ENCODE data around the gene PER3.

DNA sequence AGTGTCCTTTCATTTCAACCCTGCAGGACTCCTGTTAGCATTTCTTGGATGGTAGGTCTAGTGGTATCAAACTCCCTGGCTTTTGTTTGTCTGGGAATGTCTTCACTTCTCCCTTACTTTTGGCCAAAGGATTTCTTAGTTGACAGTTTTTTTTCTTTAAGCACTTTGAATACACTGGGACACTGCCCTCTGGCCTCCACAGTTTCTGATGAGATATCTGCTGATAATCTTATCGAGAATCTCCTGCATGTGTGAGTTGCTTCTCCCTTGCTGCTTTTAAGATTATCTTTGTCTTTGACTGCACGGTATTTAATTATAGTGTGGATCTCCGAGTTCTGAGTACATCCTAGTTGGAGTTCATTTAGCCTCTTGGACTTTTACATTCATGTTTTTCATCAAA lies 55.4 kb downstream of the PER3 start:
- TF ChIP-seq, protein P1, sequence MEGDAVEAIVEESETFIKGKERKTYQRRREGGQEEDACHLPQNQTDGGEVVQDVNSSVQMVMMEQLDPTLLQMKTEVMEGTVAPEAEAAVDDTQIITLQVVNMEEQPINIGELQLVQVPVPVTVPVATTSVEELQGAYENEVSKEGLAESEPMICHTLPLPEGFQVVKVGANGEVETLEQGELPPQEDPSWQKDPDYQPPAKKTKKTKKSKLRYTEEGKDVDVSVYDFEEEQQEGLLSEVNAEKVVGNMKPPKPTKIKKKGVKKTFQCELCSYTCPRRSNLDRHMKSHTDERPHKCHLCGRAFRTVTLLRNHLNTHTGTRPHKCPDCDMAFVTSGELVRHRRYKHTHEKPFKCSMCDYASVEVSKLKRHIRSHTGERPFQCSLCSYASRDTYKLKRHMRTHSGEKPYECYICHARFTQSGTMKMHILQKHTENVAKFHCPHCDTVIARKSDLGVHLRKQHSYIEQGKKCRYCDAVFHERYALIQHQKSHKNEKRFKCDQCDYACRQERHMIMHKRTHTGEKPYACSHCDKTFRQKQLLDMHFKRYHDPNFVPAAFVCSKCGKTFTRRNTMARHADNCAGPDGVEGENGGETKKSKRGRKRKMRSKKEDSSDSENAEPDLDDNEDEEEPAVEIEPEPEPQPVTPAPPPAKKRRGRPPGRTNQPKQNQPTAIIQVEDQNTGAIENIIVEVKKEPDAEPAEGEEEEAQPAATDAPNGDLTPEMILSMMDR (IDR thresholded peaks at IDR 0.05), result no peak
- no peak for TF ChIP-seq EZH2 (IDR thresholded peaks at IDR 0.05; ENCODE audit: borderline replicate concordance, insufficient read depth, low read depth, low read length, poor library complexity, severe bottlenecking)
